Osteoblast (primary cell): ENCODE data around the gene SMIM32. TPM values are rescaled to one million over a fixed set of nuclear protein-coding genes. Genes with fewer than 3 reads are reported as not detected.

ENCODE experiments used
- DNase-seq: peaks from one replicate; pipeline ENCODE4 v3.0.0; 2011; ENCODE audit warnings: low spot score, mixed read lengths; ENCODE audit not compliant: insufficient read length; ENCODE audit errors: missing footprints
- H2AFZ ChIP-seq: 2 replicates; pipeline ENCODE4 v1.6.0; 2011; ENCODE audit warnings: mild to moderate bottlenecking, low read length
- H3K27ac ChIP-seq: 2 replicates; pipeline ENCODE4 v1.5.1; 2011; ENCODE audit warnings: mild to moderate bottlenecking, low read depth, low read length, moderate library complexity
- H3K27me3 ChIP-seq: 2 replicates; pipeline ENCODE4 v1.6.0; 2012; ENCODE audit warnings: mild to moderate bottlenecking, control low read depth, inconsistent platforms, low read length, moderate library complexity; ENCODE audit not compliant: insufficient read depth
- H3K36me3 ChIP-seq: 2 replicates; pipeline ENCODE4 v1.5.1; 2011; ENCODE audit warnings: mild to moderate bottlenecking, low read length, control low read depth, moderate library complexity; ENCODE audit not compliant: insufficient read depth
- H3K4me1 ChIP-seq: 2 replicates; pipeline ENCODE4 v1.5.1; 2011; ENCODE audit warnings: mild to moderate bottlenecking, low read length, control low read depth, moderate library complexity; ENCODE audit not compliant: insufficient read depth
- H3K4me2 ChIP-seq: 2 replicates; pipeline ENCODE4 v1.6.0; 2011; ENCODE audit warnings: mild to moderate bottlenecking, low read length; ENCODE audit not compliant: insufficient read depth
- H3K4me3 ChIP-seq: fragments of 200-600 bp; sonication (generic); 3 replicates; pipeline ENCODE4 v1.5.1; 2012; ENCODE audit warnings: mild to moderate bottlenecking, low read length, inconsistent platforms; ENCODE audit not compliant: insufficient read depth
- H3K79me2 ChIP-seq: 2 replicates; pipeline ENCODE4 v1.6.0; 2012; ENCODE audit warnings: mild to moderate bottlenecking, low read length, control low read depth, inconsistent platforms; ENCODE audit not compliant: insufficient read depth
- H3K9me3 ChIP-seq: 2 replicates; pipeline ENCODE4 v1.5.1; 2011; ENCODE audit warnings: low read depth, low read length, control low read depth
- H4K20me1 ChIP-seq: 2 replicates; pipeline ENCODE4 v1.6.0; 2012; ENCODE audit warnings: mild to moderate bottlenecking, low read length, control low read depth; ENCODE audit not compliant: insufficient read depth
- total RNA-seq: library from RNA; depleted of rRNA; stranded (reverse); fragments of >200 nt; gene quantifications from 2 replicates; pipeline ENCODE4 v1.2.3, GENCODE V29; 2012
- TF ChIP-seq, protein P1 (sequence below): IDR thresholded peaks from 2 replicates; pipeline ENCODE4 v1.5.1; 2011; ENCODE audit warnings: mild to moderate bottlenecking, low read depth, low read length, moderate library complexity; ENCODE audit errors: extremely low read depth

The SMIM32 gene
- total RNA-seq, 1 donor, result not detected

DNA sequence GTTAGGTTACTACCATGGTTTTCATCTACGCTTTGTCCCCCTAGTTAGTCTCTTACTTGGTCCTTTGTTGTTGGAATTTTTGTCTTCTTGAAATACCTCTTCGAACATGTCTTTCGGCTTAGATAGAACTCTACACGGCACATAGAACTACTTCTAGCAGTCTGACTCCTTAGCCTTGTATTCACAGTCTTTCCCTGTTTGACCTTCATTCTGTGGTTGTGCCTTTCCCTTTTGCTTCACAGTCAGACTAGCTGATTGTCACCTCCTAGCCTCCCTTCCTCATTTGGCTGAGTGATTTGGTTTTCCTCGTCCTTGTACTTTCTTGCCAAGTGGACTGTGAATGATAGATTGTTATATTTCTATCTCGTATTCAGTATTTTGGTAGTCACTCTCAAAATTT lies 49.6 kb downstream of the SMIM32 start:
- H3K27me3 ChIP-seq, result no peaks in the 10 kb centered on the region
- no peak overlapping the region for H3K4me2 ChIP-seq
- no peaks in the 10 kb centered on the region for H3K9me3 ChIP-seq
- peaks cover 99% of the 10 kb centered on the region for H3K79me2 ChIP-seq
- H3K27ac ChIP-seq, result no peak overlapping the region
- TF ChIP-seq, protein P1, sequence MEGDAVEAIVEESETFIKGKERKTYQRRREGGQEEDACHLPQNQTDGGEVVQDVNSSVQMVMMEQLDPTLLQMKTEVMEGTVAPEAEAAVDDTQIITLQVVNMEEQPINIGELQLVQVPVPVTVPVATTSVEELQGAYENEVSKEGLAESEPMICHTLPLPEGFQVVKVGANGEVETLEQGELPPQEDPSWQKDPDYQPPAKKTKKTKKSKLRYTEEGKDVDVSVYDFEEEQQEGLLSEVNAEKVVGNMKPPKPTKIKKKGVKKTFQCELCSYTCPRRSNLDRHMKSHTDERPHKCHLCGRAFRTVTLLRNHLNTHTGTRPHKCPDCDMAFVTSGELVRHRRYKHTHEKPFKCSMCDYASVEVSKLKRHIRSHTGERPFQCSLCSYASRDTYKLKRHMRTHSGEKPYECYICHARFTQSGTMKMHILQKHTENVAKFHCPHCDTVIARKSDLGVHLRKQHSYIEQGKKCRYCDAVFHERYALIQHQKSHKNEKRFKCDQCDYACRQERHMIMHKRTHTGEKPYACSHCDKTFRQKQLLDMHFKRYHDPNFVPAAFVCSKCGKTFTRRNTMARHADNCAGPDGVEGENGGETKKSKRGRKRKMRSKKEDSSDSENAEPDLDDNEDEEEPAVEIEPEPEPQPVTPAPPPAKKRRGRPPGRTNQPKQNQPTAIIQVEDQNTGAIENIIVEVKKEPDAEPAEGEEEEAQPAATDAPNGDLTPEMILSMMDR, result no peak
- peaks cover 84% of the 10 kb centered on the region for H4K20me1 ChIP-seq
- H3K4me1 ChIP-seq, result peaks cover 10% of the 10 kb centered on the region
- no peaks in the 10 kb centered on the region for H3K36me3 ChIP-seq
- no peak for DNase-seq
- H3K4me3 ChIP-seq, result no peak overlapping the region
- no peak overlapping the region for H2AFZ ChIP-seq

DNA sequence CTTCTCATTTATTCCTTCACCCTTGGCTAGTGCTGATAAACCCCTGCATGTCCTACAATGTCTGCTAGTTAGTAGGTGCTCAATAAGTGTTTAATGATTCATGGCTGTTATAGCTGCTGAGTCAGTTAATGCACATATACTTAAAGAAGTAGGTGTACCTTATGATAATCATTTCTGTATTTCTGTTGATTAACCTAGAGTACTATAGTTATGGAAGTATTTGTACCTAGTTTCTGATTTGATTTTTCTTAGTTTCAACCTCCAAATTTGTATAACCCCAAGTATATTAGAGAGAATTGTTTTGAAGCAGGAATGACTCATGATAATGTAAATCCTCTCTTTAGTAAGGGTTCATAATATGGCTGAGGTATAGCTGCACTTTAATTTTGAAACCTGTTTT lies 51.4 kb downstream of the SMIM32 start:
- H4K20me1 ChIP-seq, result peaks cover 91% of the 10 kb centered on the region
- H3K4me2 ChIP-seq, result no peak overlapping the region

More for the DNA sequence above, 51.4 kb downstream of the SMIM32 start:
- Histone ChIP-seq H3K4me3 (no peak overlapping the region), H2AFZ (no peak overlapping the region), H3K27ac (no peak overlapping the region), H3K79me2 (peaks cover 99% of the 10 kb centered on the region), H3K36me3 (no peaks in the 10 kb centered on the region), H3K9me3 (no peaks in the 10 kb centered on the region), H3K27me3 (no peaks in the 10 kb centered on the region), H3K4me1 (peaks cover 10% of the 10 kb centered on the region)
- TF ChIP-seq, protein P1, result no peak
- no peak for DNase-seq

Other genes starting within 250 kb of the SMIM32 start
- gene LECT2, start 238.2 kb downstream of the SMIM32 start, total RNA-seq, result not detected in 2 replicates
- gene TGFBI, start 164.2 kb downstream of the SMIM32 start, total RNA-seq, result 1,700 and 2,120 TPM in 2 replicates
- gene SMAD5, start 60.3 kb downstream of the SMIM32 start, total RNA-seq, result 58.6 and 61.6 TPM in 2 replicates
- gene TRPC7, start 172.4 kb upstream of the SMIM32 start, total RNA-seq, result not detected in 2 replicates